NAMALWA (cell line): ENCODE data around the gene ST3GAL5.

Experiments used
- DNase-seq: peaks from one replicate; pipeline ENCODE4 v3.0.0-alpha.2; 2015; ENCODE audit warnings: low spot score

Gene ST3GAL5

GRCh38 chr2:85806358-85807118 is 82.3 kb downstream of the ST3GAL5 start:
- no peak for DNase-seq

DNA sequence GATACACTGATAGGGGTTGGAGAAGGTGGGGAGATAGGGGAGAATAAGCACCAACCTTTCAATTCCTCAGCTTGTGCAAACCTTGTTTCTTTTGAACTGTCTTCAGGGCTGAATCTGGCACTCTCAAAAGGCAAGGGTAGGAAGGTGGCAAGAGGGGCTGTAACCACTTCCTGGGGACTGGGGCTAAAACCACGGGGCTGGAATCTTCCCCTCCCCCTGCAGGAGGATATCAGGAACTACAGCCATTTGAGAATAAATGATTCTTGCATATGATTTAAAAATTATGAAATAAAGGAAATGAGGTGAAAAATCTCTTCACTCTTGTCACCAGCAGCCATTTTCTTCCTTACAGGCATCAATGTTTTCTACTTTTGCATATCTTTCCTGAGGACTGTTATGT is 84.2 kb downstream of the ST3GAL5 start:
- DNase-seq, result peak; percentile 58

DNA sequence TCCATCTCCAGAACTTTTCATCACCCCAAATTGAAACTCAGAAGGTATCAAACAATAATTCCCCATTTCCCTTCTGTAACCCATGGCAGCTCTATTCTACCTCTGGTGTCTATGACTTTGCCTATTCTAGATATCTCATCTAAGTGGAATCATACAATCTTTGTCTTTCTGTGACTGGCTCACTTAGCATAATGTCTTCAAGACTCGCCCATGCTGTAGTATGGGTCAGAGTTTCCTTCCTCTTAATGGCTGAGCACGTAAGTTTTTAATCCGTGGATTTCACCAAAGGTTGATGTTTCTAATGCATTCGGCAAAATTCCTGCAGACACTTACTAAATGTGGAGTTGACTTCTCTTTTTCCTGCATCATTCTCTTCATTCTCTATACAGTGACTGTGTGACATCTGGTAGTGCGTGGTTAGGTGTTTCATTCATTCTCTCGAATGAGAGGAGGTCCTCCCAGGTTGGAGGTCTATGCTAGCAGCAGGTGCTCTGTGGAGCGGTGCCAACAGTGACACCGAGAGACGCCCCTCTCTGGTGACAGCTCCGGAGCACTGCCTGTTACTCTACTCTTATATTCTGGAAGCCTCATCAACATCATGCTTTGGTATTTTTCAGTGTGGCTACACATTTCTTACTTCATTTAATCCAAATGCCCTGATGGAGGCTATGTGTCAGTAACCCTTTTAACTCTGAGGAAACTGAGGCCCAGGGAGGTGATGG is 84.9 kb downstream of the ST3GAL5 start:
- no peak for DNase-seq

DNA sequence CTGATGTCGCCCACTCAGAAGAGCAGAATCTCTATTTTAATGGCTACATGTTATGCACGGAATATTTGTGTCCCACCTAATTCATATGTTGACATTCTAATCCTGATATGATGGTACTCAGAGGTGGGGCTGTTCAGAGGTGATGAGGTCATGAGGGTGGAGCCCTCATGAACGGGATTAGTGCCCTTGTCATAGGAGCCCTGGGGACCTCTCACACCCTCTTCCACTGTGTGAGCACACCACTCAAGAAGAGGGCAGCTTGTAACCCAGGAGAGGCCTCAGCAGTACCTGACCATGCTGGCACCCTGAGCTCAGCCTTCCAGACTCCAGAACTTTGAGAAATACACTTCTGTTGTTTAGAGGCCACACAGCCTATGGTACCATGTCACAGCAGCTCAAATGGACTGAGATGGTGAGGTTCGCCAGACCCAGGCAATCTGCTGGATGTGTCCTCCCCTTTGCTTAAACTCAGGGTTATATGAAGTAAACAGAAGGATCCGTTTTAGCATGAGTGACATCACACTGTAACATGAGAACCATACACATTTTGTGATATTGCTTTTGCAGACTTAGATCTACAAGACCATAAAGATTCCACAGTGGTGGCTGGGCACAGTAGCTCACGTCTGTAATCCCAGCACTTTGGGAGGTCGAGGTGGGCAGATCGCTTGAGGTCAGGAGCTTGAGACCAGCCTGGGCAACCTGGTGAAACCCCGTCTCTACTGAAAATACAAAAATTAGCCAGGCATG is 86.3 kb downstream of the ST3GAL5 start:
- no peak for DNase-seq

DNA sequence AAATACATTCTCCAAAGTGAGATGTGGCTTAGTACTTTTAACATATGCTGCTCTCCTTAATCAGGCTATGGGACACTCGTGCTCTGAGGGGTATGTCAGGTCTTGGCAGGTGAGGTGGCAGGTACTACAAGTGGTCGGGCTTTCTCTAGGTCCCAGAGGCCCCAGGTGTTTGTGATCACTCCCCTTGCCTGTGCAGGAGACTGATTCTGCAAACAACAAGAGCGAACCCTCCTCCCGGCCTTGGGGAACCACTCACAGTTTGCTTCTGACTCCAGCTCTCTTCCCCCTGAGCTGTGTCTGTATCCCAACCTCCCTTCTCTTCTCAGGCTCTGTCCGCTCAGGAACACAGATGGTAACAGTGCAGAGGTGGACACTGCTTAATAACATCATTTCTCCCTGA is 86.9 kb downstream of the ST3GAL5 start:
- DNase-seq, result no peak

- no peak for DNase-seq
Observed at GRCh38 chr2:85800586-85800985, 88.2 kb downstream of the ST3GAL5 start.

- no peak for DNase-seq
Observed at GRCh38 chr2:85799215-85799956, 89.4 kb downstream of the ST3GAL5 start.

DNA sequence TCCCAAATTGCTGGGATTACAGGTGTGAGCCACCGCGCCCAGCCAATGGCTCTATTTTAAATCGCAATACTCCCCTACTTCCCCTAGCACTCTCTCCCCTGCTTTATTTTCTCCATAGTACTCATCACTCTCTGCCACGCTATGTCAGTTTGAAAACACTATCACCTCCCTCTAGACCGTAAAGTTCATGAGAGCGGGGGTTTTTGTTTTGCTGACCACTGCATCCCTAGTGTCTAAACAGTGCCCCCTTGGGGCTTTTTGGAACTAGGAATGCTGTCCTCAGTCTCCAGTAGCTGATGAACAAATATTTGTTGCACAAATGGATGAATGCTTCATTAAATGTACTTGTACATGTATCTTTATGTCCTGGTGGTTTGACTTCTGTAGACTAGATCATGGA is 90.9 kb downstream of the ST3GAL5 start:
- no peak for DNase-seq

GRCh38 chr2:85797263-85797660 is 91.5 kb downstream of the ST3GAL5 start:
- no peak for DNase-seq

DNA sequence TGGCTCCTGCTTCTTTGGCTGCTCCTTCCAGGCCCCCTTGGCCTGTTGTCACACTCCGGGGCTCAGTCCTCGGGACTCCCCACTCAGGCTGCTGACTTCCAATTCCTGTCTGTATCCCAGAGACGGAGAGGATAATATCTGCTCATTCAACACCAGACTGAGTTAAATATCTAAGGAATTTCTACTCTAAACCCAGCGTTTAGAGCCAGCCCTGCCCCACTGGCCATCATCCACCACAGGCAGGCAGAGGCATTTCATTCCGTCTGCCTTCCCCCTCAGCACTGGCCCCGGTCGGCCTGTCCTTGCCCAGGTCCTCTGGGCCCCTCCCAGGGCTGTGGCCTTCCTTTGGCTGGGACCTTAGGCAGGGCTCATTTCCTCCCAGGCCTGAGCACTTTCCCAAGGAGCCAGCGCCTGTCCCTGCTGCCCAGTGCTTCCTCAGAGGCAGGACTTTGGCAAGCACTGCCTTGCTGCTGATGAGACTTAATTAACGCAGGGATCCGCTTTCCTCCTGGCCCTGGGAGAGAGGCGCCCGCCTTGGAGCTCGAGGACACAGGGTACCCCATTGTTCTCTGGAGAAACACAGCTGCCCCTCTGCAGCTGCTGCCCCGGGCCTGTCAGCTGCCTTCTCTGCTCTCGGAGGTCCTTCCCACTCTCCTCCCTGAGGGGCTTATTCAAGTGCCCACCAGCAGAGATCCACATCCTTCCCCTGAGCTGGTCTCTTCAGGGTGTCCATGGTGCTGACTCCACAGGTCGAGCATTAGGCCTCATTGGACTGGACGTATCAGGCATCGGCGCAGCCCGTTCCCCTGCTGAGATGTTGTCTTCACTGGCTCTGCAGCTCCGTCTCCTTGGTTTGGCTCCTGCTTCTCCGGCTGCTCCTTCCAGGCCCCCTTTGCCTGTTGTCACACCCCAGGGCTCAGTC is 92.2 kb downstream of the ST3GAL5 start:
- no peak for DNase-seq

DNA sequence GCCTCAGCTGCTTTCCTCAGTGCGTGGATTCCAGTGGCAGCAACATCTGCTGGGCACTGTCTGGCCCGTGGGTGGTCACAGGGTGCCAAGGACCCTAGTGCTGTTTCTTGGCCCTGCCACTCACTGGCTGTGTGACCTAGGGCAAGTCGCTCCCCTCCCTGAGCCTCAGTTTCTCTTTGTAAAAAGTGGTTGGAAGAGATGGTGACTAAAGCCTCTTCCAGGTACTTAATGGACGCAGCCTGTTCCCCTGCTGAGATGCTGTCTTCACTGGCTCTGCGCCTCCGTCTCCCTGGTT is 92.8 kb downstream of the ST3GAL5 start:
- DNase-seq, result no peak

DNA sequence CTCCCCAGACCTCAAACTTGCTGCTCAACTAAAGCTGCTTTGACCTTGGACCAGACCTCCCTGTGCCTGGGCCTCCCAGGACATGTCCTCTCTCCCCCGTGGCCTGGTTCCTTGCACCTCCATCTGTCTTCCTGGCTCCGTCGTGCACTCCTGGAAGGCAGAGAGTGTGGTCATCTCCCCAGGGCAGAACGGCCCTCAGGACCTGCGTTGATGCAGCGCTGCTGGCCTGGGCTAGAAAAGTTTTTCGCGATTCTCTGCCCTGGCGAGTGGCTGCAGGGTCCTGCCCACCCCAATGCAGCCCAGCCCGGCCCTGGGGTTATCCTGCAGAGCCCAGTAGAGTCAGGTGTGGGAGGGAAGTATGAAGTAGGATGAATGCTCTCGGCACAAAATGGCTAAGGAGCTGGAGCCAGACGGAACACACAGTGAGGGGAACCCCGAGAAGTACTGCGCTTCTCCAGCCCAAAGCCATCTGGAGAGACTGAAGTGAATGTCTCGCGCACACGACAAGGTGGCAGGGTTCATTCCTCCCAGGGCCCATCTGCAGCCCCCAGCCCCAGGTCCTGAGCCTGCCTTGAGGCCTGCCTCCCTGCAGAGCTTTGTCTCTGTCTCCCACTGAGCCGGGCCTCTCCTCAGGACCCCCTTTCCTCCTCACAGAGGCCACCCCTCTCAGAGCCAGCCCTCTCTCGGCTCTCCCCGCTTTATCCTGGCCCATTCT is 93.3 kb downstream of the ST3GAL5 start:
- no peak for DNase-seq

GRCh38 chr2:85794491-85795121 is 94.2 kb downstream of the ST3GAL5 start:
- DNase-seq, result no peak

GRCh38 chr2:85794038-85794441 is 94.8 kb downstream of the ST3GAL5 start:
- DNase-seq, result no peak

DNA sequence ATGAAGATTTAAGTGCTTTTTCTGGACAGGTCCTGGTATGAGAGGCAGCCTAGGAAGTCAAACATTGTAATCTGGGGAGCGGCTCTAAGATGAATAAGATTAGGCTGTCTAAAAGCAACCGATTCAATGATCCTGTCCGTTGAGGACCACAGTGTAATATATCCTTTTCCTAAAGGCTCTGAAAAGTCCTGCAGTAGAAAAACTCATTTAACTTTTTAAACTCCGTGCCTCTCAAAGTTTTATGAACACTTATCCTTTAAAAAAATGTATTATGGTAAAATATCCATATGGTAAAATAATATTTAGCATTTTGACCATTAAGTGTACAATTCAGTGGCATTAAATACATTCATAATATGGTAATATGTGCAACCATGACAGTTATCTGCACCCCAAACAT is 95.2 kb downstream of the ST3GAL5 start:
- no peak for DNase-seq

GRCh38 chr2:85792783-85793441 is 95.9 kb downstream of the ST3GAL5 start:
- no peak for DNase-seq

DNA sequence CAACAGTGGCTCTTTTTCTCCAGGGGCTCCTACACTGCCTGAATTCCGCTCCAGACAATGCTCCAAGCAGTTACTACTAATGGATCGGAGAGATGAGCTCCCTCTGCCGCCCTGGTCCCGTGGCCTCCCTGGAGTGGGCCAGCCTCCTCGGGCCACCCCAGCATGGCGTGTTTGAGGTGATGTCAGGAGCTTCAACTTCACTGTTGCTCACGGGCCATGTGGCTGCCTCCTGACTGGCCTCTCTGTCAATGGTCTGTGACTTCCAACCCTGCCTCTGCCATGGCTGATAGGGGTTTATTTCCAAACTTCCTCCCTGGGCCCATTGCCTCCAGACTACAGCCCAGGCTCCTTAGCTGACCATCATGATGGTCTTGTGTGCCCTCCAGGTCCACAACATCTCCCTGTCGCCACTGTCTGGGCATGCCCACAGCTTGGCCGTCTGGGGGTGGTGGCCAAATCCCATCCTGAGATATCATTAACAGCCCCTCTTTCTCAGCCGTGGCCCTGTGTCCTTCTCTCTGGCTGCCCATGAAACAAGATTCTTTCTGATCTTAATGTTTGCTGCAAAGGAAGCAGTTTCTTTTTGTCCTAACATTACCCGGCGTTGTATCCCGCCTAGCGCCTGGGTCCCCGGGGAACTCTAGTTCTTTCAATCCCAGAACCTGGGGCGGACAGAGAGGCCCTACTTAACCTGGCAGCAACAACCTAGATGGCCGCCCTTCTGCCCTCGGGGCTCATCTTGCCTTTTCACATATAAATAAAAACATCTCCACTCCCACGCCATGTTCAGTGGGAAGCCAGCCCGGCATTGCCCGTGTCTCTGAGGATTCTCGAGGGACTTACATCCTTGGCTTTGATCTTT is 96.9 kb downstream of the ST3GAL5 start:
- DNase-seq, result no peak

GRCh38 chr2:85790499-85791188 is 98.1 kb downstream of the ST3GAL5 start:
- DNase-seq, result no peak
